Neural progenitor cell (in vitro differentiated cells): Measurements from ENCODE around the gene DISP2.

Experiments used
- EZH2 ChIP-seq: fragments of 200-600 bp; sonication (generic); IDR thresholded peaks from 2 replicates; pipeline ENCODE4 v1.6.1; 2017; ENCODE audit warnings: antibody characterized with exemption, mild to moderate bottlenecking, moderate library complexity
- EZH2phosphoT487 ChIP-seq: fragments of 200-600 bp; sonication (generic); IDR thresholded peaks from 2 replicates; pipeline ENCODE4 v1.6.1; 2017; ENCODE audit warnings: antibody characterized with exemption
- TF ChIP-seq, protein P1 (sequence below): fragments of 200-600 bp; sonication (generic); IDR thresholded peaks from 2 replicates; pipeline ENCODE4 v1.5.1; 2017; ENCODE audit warnings: antibody characterized with exemption, mild to moderate bottlenecking

DNA sequence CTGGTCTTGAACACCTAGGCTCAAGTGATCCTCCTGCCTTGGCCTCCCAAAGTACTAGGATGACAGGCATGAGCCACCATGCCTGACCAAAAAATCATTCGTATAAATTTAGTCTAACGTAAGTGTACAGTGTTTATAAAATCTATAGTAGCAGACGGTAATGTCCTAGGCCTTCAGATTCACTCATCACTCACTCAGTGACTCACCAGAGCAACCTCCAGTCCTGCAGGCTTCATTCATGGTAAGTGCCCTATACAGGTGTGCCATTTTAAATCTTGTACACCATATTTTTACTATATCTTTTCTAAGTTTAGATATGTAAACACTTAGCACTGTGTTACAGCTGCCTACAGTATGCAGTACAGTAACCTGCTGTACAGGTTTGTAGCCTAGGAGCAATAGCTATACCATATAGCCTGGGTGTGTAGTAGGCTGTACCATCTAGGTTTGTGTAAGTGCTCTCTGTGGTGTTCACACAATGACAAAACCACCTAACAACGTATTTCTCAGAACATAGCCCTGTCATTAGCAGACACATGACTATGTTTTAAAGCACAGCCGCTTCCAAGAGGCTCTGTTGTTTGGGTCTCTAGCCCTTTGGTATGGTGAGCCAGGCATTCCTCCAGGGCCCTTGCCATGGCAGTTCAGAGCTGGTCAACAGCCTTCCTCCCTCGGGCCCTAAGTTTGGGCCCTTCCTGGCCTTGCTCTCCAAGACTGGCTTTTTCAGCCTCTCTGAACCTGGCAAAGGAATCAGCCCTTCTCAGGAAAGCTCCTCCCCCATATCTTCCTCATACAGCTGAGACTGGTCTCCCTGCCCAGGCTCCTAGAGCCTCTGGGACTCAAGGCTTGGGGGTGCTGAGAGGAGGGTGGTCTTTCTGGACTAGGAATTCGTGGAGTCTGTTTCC is 15.4 kb upstream of the DISP2 start:
- TF ChIP-seq EZH2 = no peak
- TF ChIP-seq, protein P1, sequence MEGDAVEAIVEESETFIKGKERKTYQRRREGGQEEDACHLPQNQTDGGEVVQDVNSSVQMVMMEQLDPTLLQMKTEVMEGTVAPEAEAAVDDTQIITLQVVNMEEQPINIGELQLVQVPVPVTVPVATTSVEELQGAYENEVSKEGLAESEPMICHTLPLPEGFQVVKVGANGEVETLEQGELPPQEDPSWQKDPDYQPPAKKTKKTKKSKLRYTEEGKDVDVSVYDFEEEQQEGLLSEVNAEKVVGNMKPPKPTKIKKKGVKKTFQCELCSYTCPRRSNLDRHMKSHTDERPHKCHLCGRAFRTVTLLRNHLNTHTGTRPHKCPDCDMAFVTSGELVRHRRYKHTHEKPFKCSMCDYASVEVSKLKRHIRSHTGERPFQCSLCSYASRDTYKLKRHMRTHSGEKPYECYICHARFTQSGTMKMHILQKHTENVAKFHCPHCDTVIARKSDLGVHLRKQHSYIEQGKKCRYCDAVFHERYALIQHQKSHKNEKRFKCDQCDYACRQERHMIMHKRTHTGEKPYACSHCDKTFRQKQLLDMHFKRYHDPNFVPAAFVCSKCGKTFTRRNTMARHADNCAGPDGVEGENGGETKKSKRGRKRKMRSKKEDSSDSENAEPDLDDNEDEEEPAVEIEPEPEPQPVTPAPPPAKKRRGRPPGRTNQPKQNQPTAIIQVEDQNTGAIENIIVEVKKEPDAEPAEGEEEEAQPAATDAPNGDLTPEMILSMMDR = no peak
- no peak for TF ChIP-seq EZH2phosphoT487
